Tibial nerve (tissue), 4 donors: Measurements from ENCODE around the gene PPP4R4.

ENCODE experiments used
- EP300 ChIP-seq, 2 donors: sonication (generic); formaldehyde crosslinking; IDR thresholded peaks; one replicate each; pipeline ENCODE4 v1.6.1; 2017; ENCODE audit warnings: antibody characterized with exemption in 2 of 2, mild to moderate bottlenecking in 1 of 2
- POLR2A ChIP-seq, 2 donors: fragments of 450-650 bp; IDR thresholded peaks; one replicate each; pipeline ENCODE4 v1.6.1; 2017; ENCODE audit warnings: antibody characterized with exemption in 2 of 2, mild to moderate bottlenecking in 2 of 2, moderate library complexity in 2 of 2
- TF ChIP-seq, protein P1 (sequence below), 5 experiments: fragments of 200-600 bp in 3 of 5; fragments of 450-650 bp in 2 of 5; sonication (generic) in 3 of 5; IDR thresholded peaks; one replicate each; pipeline ENCODE4 v1.5.1; 2016 to 2019; ENCODE audit warnings: antibody characterized with exemption in 5 of 5, mild to moderate bottlenecking in 3 of 5, moderate library complexity in 2 of 5

GRCh38 chr14:94267352-94267751, 93.2 kb downstream of the PPP4R4 start:
- no peak for TF ChIP-seq POLR2A (IDR thresholded peaks at IDR 0.05)
- TF ChIP-seq, protein P1, sequence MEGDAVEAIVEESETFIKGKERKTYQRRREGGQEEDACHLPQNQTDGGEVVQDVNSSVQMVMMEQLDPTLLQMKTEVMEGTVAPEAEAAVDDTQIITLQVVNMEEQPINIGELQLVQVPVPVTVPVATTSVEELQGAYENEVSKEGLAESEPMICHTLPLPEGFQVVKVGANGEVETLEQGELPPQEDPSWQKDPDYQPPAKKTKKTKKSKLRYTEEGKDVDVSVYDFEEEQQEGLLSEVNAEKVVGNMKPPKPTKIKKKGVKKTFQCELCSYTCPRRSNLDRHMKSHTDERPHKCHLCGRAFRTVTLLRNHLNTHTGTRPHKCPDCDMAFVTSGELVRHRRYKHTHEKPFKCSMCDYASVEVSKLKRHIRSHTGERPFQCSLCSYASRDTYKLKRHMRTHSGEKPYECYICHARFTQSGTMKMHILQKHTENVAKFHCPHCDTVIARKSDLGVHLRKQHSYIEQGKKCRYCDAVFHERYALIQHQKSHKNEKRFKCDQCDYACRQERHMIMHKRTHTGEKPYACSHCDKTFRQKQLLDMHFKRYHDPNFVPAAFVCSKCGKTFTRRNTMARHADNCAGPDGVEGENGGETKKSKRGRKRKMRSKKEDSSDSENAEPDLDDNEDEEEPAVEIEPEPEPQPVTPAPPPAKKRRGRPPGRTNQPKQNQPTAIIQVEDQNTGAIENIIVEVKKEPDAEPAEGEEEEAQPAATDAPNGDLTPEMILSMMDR (IDR thresholded peaks at IDR 0.05): no peak
- no peak for TF ChIP-seq EP300 (IDR thresholded peaks at IDR 0.05)
